Loucy (cell line): ENCODE results near the gene RBMS2.
A peak's percentile ranks its signal among the peaks of the same experiment; 100 is the strongest.

ENCODE experiments used
- H2AFZ ChIP-seq: fragments of 200-600 bp; sonication (generic); 2 replicates; pipeline ENCODE4 v1.6.0; 2016; ENCODE audit warnings: antibody characterized with exemption, mild to moderate bottlenecking, low read length, moderate library complexity
- H3F3A ChIP-seq: fragments of 200-600 bp; 2 replicates; pipeline ENCODE4 v1.6.0; 2016; ENCODE audit warnings: antibody characterized with exemption, low read depth, mild to moderate bottlenecking
- H3K27me3 ChIP-seq: fragments of 200-600 bp; sonication (generic); 2 replicates; pipeline ENCODE4 v1.6.1; 2014; ENCODE audit warnings: low read length, mild to moderate bottlenecking; ENCODE audit not compliant: insufficient read depth, poor library complexity, severe bottlenecking
- H3K36me3 ChIP-seq: fragments of 200-600 bp; sonication (generic); 2 replicates; pipeline ENCODE4 v1.6.1; 2016; ENCODE audit warnings: low read length; ENCODE audit not compliant: insufficient read depth
- H3K4me1 ChIP-seq: fragments of 200-600 bp; sonication (generic); 2 replicates; pipeline ENCODE4 v1.5.1; 2014; ENCODE audit warnings: low read length, mild to moderate bottlenecking; ENCODE audit not compliant: insufficient read depth, poor library complexity, severe bottlenecking
- H3K4me2 ChIP-seq: fragments of 200-600 bp; sonication (generic); 2 replicates; pipeline ENCODE4 v1.6.0; 2014; ENCODE audit warnings: antibody characterized with exemption, low read length, low read depth, mild to moderate bottlenecking; ENCODE audit not compliant: poor library complexity, severe bottlenecking
- H3K4me3 ChIP-seq: fragments of 200-600 bp; sonication (generic); 2 replicates; pipeline ENCODE4 v1.5.1; 2014; ENCODE audit warnings: low read length, mild to moderate bottlenecking, mixed read lengths; ENCODE audit not compliant: poor library complexity, severe bottlenecking
- H3K79me2 ChIP-seq: fragments of 200-600 bp; sonication (generic); 2 replicates; pipeline ENCODE4 v1.6.1; 2014; ENCODE audit warnings: low read length; ENCODE audit not compliant: insufficient read depth
- H3K9ac ChIP-seq: fragments of 200-600 bp; sonication (generic); 2 replicates; pipeline ENCODE4 v1.6.0; 2014; ENCODE audit warnings: mild to moderate bottlenecking, low read depth, low read length, moderate library complexity; ENCODE audit not compliant: poor library complexity, severe bottlenecking
- H3K9me2 ChIP-seq: fragments of 200-600 bp; sonication (generic); replicated peaks from 2 replicates; pipeline ENCODE4 v1.6.1; 2016; ENCODE audit warnings: low read depth, low read length, mixed read lengths
- H3K9me3 ChIP-seq: fragments of 200-600 bp; sonication (generic); 2 replicates; pipeline ENCODE4 v1.6.1; 2014; ENCODE audit warnings: mild to moderate bottlenecking, antibody characterized with exemption, low read length, low read depth; ENCODE audit not compliant: insufficient read depth
- H4K20me1 ChIP-seq: fragments of 200-600 bp; sonication (generic); 2 replicates; pipeline ENCODE4 v1.6.0; 2014; ENCODE audit warnings: antibody characterized with exemption, low read length, mild to moderate bottlenecking; ENCODE audit not compliant: insufficient read depth, poor library complexity, severe bottlenecking
- CTCF ChIP-seq: fragments of 200-600 bp; sonication (generic); conservative IDR thresholded peaks from 2 replicates; pipeline ENCODE4 v1.5.1; 2014; ENCODE audit warnings: mild to moderate bottlenecking, antibody characterized with exemption, low read length
- EZH2phosphoT487 ChIP-seq: fragments of 200-600 bp; IDR thresholded peaks from 2 replicates; pipeline ENCODE4 v1.6.1; 2018; ENCODE audit warnings: antibody characterized with exemption, mild to moderate bottlenecking, moderate library complexity, borderline replicate concordance

Gene RBMS2

DNA sequence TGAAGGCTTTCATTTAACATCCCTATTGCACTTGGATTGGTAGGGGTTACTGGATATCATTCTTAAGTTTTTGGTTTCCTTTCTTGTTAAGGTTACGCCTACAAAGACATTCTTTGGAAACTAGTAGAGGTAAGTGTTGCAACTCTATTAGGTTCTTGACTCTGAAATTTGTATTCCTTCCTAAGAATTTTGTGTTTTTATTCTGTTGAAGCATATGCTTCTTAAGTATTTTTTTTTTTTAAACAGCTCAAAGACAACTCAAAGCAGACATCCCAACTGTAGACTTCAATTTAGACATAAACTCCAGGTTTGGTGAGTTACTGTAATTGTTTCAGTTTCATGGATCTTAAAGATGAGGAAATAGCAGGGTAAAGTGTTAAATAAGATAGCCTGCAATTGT lies 1.1 kb upstream of the RBMS2 start:
- no peak for TF ChIP-seq CTCF
- TF ChIP-seq EZH2phosphoT487 = no peak
- Histone ChIP-seq H3K4me3 (no peak overlapping the region), H4K20me1 (no peaks in the 10 kb centered on the region), H3K4me1 (peaks cover 20% of the 10 kb centered on the region), H3K9ac (no peak overlapping the region), H3F3A (no peaks in the 10 kb centered on the region), H3K4me2 (peak overlapping the region; percentile 87), H3K79me2 (peaks cover 7% of the 10 kb centered on the region), H3K27me3 (no peaks in the 10 kb centered on the region), H2AFZ (peak overlapping the region; percentile 61), H3K36me3 (no peaks in the 10 kb centered on the region), H3K9me3 (no peaks in the 10 kb centered on the region), H3K9me2 (no peaks in the 10 kb centered on the region)

DNA sequence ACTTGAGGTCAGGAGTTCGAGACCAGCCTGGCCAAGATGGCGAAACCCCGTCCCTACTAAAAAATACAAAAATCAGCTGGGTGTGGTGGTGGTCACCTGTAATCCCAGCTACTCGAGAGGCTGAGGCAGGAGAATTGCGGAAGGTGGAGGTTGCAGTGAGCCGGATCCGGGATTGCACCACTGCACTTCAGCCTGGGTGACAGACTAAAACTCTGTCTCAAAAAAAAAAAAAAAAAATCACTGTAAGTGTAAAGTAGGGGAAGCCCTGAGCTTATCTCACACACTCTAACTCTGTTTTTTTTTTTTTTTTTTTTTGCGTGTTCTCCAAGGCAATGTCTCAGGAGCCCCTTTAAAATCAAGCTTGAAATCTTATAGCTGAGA lies 421 bp upstream of the RBMS2 start:
- no peaks in the 10 kb centered on the region for H3K27me3 ChIP-seq
- peak overlapping the region; percentile 73 for H3K9ac ChIP-seq
- peak overlapping the region; percentile 87 for H2AFZ ChIP-seq
- peak overlapping the region; percentile 75 for H3K4me3 ChIP-seq
- H3K36me3 ChIP-seq = no peaks in the 10 kb centered on the region
- peaks cover 7% of the 10 kb centered on the region for H3K79me2 ChIP-seq
- peaks cover 20% of the 10 kb centered on the region for H3K4me1 ChIP-seq
- no peaks in the 10 kb centered on the region for H3K9me2 ChIP-seq
- H3K9me3 ChIP-seq = no peaks in the 10 kb centered on the region
- no peak for TF ChIP-seq CTCF
- TF ChIP-seq EZH2phosphoT487 = no peak
- peak overlapping the region; percentile 87 for H3K4me2 ChIP-seq
- no peaks in the 10 kb centered on the region for H4K20me1 ChIP-seq
- H3F3A ChIP-seq = no peaks in the 10 kb centered on the region

DNA sequence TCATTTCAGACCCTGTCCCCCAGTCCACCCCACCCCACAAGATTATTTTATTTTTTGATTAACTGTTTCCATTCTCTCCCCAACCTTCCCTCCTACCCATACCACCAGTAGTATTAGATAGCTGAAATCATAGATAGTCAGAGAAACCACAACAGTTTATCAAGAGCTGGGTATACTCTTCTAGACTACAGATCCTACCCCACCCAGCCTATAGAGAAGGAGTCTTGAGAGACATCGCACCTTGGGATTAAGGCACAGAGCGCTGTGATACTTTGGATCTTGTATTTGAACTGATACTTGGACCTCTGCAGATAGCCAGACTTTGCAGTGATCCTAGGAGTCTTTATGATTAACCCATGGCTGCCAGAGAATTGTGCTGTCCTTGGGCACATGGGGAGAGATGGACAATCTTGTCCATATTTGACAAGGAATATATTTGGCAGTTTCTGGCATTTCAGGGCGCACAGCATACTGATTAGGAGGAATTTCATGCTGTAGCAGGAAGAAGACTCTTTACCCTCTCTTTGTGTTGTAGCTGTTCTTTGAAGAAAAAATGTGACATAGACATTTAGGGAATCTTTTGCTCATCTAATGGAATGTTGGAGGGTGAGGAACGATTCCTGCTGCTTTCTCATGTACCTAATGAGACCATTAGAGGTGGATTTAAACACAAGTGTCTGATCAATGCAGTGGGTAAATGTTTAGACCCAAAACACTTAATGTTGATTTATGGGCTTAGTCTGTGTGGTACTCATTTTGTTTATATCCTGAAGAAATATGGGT lies 982 bp downstream of the RBMS2 start:
- Histone ChIP-seq H3K9ac (peak overlapping the region; percentile 73), H3K4me2 (peak overlapping the region; percentile 87), H3K9me3 (no peaks in the 10 kb centered on the region), H3K9me2 (no peaks in the 10 kb centered on the region), H3K4me1 (peaks cover 26% of the 10 kb centered on the region), H3F3A (no peaks in the 10 kb centered on the region), H4K20me1 (no peaks in the 10 kb centered on the region), H3K79me2 (peaks cover 7% of the 10 kb centered on the region), H2AFZ (peak overlapping the region; percentile 87), H3K27me3 (no peaks in the 10 kb centered on the region), H3K36me3 (no peaks in the 10 kb centered on the region), H3K4me3 (peak overlapping the region; percentile 75)
- no peak for TF ChIP-seq EZH2phosphoT487
- TF ChIP-seq CTCF = no peak
